ENCODE measurements around the gene ZDHHC12.

- TF ChIP-seq FOXP2 (optimal IDR thresholded peaks at IDR 0.05; ENCODE audit: control extremely low read depth, extremely low read length, insufficient read depth) (no peak), EZH2 (IDR thresholded peaks at IDR 0.05) (no peak), POLR2AphosphoS5 (IDR thresholded peaks at IDR 0.05; ENCODE audit: borderline replicate concordance, low read depth, low read length) (peak; percentile 80)
Observed at GRCh38 chr9:128723866-128724743, at the start of gene ZDHHC12.

Data from SK-N-MC (cell line).